ENCODE measurements around the gene REEP1. TPM values are rescaled to one million over a fixed set of nuclear protein-coding genes. Genes with fewer than 3 reads are reported as not detected.
A peak's percentile ranks its signal among the peaks of the same experiment; 100 is the strongest.

The REEP1 gene
- total RNA-seq (2021) (3.6 and 4.8 TPM in 2 replicates), Bru-seq, nascent RNA (percentile 38 among the genes with signal in this experiment), BruChase-seq, experiment 1, labeled RNA remaining after a 2-hour chase (percentile 35 among the genes with signal in this experiment), BruChase-seq, experiment 2, labeled RNA remaining after a 6-hour chase (percentile 37 among the genes with signal in this experiment)
- long read RNA-seq, partial matches to known transcripts, result 4 of 12 reads
- long read RNA-seq, other reads (novel, unspliced or antisense), result 5 of 12 reads

GRCh38 chr2:86337244-86337835 is at the start of gene REEP1:
TSS of gene REEP1 (minus strand) at chr2:86337626. CDS start at chr2:86337510, 116 bp downstream.
- Histone ChIP-seq H3K9me3 (ENCODE audit: low read depth, low read length, poor library complexity, severe bottlenecking) (no peaks in the 10 kb centered on the region), H3K27ac (ENCODE audit: low read depth, low read length, poor library complexity, severe bottlenecking) (no peak within 1 kb of the TSS), H3K36me3 (ENCODE audit: insufficient read depth, low read length, poor library complexity, severe bottlenecking) (no peaks in the 10 kb centered on the region), H3K27me3 (replicated peaks; ENCODE audit: insufficient read depth, low read depth, low read length, poor library complexity) (peaks cover 42% of the 10 kb centered on the region), H3K4me3 (ENCODE audit: low read depth, low read length, poor library complexity, severe bottlenecking) (peak within 1 kb of the TSS; percentile 56), H3K4me1 (ENCODE audit: insufficient read depth, low read length, poor library complexity, severe bottlenecking) (peaks cover 6% of the 10 kb centered on the region)
- intact Hi-C loops (cut with micrococcal nuclease; ENCODE audit: unreplicated experiment), result no loop called here
- POLR2A ChIA-PET (ENCODE audit: low non-redundant PET), result no interaction called here
- TF ChIP-seq CTCF (conservative IDR thresholded peaks at IDR 0.05; ENCODE audit: low read depth, low read length), result no peak
- TF ChIP-seq EZH2 (IDR thresholded peaks at IDR 0.05; ENCODE audit: borderline replicate concordance, low read depth, low read length, poor library complexity, severe bottlenecking), result no peak
- no TSS peak for BruUV-seq (replicated peaks)
- CTCF ChIA-PET, result interaction anchor here (1.2 kb wide), 1 partner anchor 116 kb away, joined by 3 read pairs; no protein-coding TSS in a partner anchor
- peak; percentile 34 for DNase-seq (ENCODE audit: low spot score)

- Histone ChIP-seq H3K4me1 (ENCODE audit: insufficient read depth, low read length, poor library complexity, severe bottlenecking) (no peaks in the 10 kb centered on the region), H3K4me3 (ENCODE audit: low read depth, low read length, poor library complexity, severe bottlenecking) (no peak overlapping the region), H3K27me3 (replicated peaks; ENCODE audit: insufficient read depth, low read depth, low read length, poor library complexity) (no peaks in the 10 kb centered on the region), H3K27ac (ENCODE audit: low read depth, low read length, poor library complexity, severe bottlenecking) (no peak overlapping the region), H3K36me3 (ENCODE audit: insufficient read depth, low read length, poor library complexity, severe bottlenecking) (no peaks in the 10 kb centered on the region), H3K9me3 (ENCODE audit: low read depth, low read length, poor library complexity, severe bottlenecking) (no peaks in the 10 kb centered on the region)
- ChIA-PET CTCF (no interaction called here), POLR2A (ENCODE audit: low non-redundant PET) (no interaction called here)
- TF ChIP-seq CTCF (conservative IDR thresholded peaks at IDR 0.05; ENCODE audit: low read depth, low read length), result no peak
- no peak for TF ChIP-seq EZH2 (IDR thresholded peaks at IDR 0.05; ENCODE audit: borderline replicate concordance, low read depth, low read length, poor library complexity, severe bottlenecking)
- no peak for DNase-seq (ENCODE audit: low spot score)
- BruUV-seq (replicated peaks), result no TSS peak
- intact Hi-C loops (cut with micrococcal nuclease; ENCODE audit: unreplicated experiment), result no loop called here
Observed at GRCh38 chr2:86383844-86384243, 46.4 kb upstream of the REEP1 start.

GRCh38 chr2:86382698-86383097 is 45.3 kb upstream of the REEP1 start:
- H3K27ac ChIP-seq (ENCODE audit: low read depth, low read length, poor library complexity, severe bottlenecking), result no peak overlapping the region
- BruUV-seq (replicated peaks), result no TSS peak
- H3K4me1 ChIP-seq (ENCODE audit: insufficient read depth, low read length, poor library complexity, severe bottlenecking), result no peaks in the 10 kb centered on the region
- TF ChIP-seq EZH2 (IDR thresholded peaks at IDR 0.05; ENCODE audit: borderline replicate concordance, low read depth, low read length, poor library complexity, severe bottlenecking), result no peak
- TF ChIP-seq CTCF (conservative IDR thresholded peaks at IDR 0.05; ENCODE audit: low read depth, low read length), result no peak
- no peak overlapping the region for H3K4me3 ChIP-seq (ENCODE audit: low read depth, low read length, poor library complexity, severe bottlenecking)
- H3K36me3 ChIP-seq (ENCODE audit: insufficient read depth, low read length, poor library complexity, severe bottlenecking), result no peaks in the 10 kb centered on the region
- intact Hi-C loops (cut with micrococcal nuclease; ENCODE audit: unreplicated experiment), result no loop called here
- H3K9me3 ChIP-seq (ENCODE audit: low read depth, low read length, poor library complexity, severe bottlenecking), result no peaks in the 10 kb centered on the region
- no peak for DNase-seq (ENCODE audit: low spot score)
- ChIA-PET POLR2A (ENCODE audit: low non-redundant PET) (interaction anchor here (0.6 kb wide), 1 partner anchor 365 kb away, joined by 3 read pairs; no protein-coding TSS in a partner anchor), CTCF (no interaction called here)
- H3K27me3 ChIP-seq (replicated peaks; ENCODE audit: insufficient read depth, low read depth, low read length, poor library complexity), result no peaks in the 10 kb centered on the region
